H1 (cell line): ENCODE results near the gene ME3. TPM values are rescaled to one million over a fixed set of nuclear protein-coding genes. Genes with fewer than 3 reads are reported as not detected.

Source experiments
- CTCF ChIA-PET: fragments of 300-600 bp; sonication (Branson Sonifier 250); formaldehyde crosslinking; loops from one replicate; lab custom pipeline; 2021; ENCODE audit not compliant: partially characterized antibody; lab: Charles Lee
- POLR2A ChIA-PET: fragments of 300-600 bp; sonication (Branson Sonifier 250); formaldehyde crosslinking; loops from one replicate; lab custom pipeline; 2021; ENCODE audit warnings: inconsistent platforms; ENCODE audit not compliant: partially characterized antibody; lab: Charles Lee
- DNase-seq, 2 experiments: peaks; one replicate each; pipeline versions ENCODE4 v3.0.0 to v3.0.0-alpha.2; 2010 to 2022; ENCODE audit warnings: low spot score in 2 of 2, low read depth in 1 of 2, mixed read lengths in 1 of 2
- FAIRE-seq: peaks from 2 replicates; lab custom pipeline; 2011; peaks lifted over from hg19 to GRCh38; lab: Jason Lieb, UNC
- H2AFZ ChIP-seq: 2 replicates; pipeline ENCODE4 v1.8.1; 2012; ENCODE audit warnings: low read length, inconsistent platforms
- H2AK5ac ChIP-seq: 2 replicates; pipeline ENCODE4 v1.6.1; 2013; ENCODE audit warnings: low read depth, low read length
- H2BK120ac ChIP-seq: replicated peaks from 2 replicates; pipeline ENCODE3; 2013; ENCODE audit warnings: low read depth, low read length, inconsistent platforms
- H2BK12ac ChIP-seq: 2 replicates; pipeline ENCODE4 v1.6.1; 2013; ENCODE audit warnings: low read depth, low read length
- H2BK15ac ChIP-seq: 2 replicates; pipeline ENCODE4 v1.6.1; 2013; ENCODE audit warnings: low read length
- H2BK20ac ChIP-seq: 2 replicates; pipeline ENCODE4 v1.6.1; 2013; ENCODE audit warnings: low read length
- H2BK5ac ChIP-seq: 2 replicates; pipeline ENCODE4 v1.6.1; 2013; ENCODE audit warnings: low read depth, low read length
- H3K14ac ChIP-seq: 2 replicates; pipeline ENCODE4 v1.6.1; 2013; ENCODE audit warnings: inconsistent platforms; ENCODE audit not compliant: insufficient read length
- H3K18ac ChIP-seq: 2 replicates; pipeline ENCODE4 v1.6.1; 2013; ENCODE audit warnings: low read length; ENCODE audit errors: extremely low read depth
- H3K23ac ChIP-seq: 2 replicates; pipeline ENCODE4 v1.6.1; 2013; ENCODE audit warnings: inconsistent platforms; ENCODE audit not compliant: insufficient read length
- H3K23me2 ChIP-seq: 2 replicates; pipeline ENCODE4 v1.6.1; 2013; ENCODE audit warnings: low read depth, low read length
- H3K27ac ChIP-seq: 2 replicates; pipeline ENCODE4 v1.6.1; 2011; ENCODE audit warnings: low read depth, low read length, inconsistent platforms
- H3K27me3 ChIP-seq, 4 experiments: replicated peaks in 1 of 4; 1 replicate in 1 of 4; 2 replicates in 3 of 4; pipeline versions ENCODE4 v1.6.1 to v1.8.1; 2011 to 2013; ENCODE audit warnings: low read length in 3 of 4, mild to moderate bottlenecking in 3 of 4, inconsistent platforms in 2 of 4, mixed read lengths in 2 of 4, moderate library complexity in 1 of 4; ENCODE audit not compliant: control insufficient read depth in 3 of 4, insufficient read depth in 3 of 4; ENCODE audit errors: extremely low read depth in 1 of 4
- H3K36me3 ChIP-seq, 4 experiments: 2 replicates each; pipeline versions ENCODE4 v1.6.1 to v1.8.1; 2011 to 2013; ENCODE audit warnings: mild to moderate bottlenecking in 4 of 4, low read length in 3 of 4, moderate library complexity in 2 of 4, control low read depth in 1 of 4, inconsistent platforms in 1 of 4; ENCODE audit not compliant: insufficient read depth in 4 of 4, control insufficient read depth in 2 of 4
- H3K4ac ChIP-seq: replicated peaks from 2 replicates; pipeline ENCODE3; 2013; ENCODE audit warnings: low read length, low read depth, mixed read lengths, inconsistent platforms; ENCODE audit not compliant: insufficient read length
- H3K4me1 ChIP-seq, 4 experiments: replicated peaks in 1 of 4; 1 replicate in 1 of 4; 2 replicates in 3 of 4; pipeline versions ENCODE4 v1.6.1 to v1.8.1; 2011 to 2013; ENCODE audit warnings: low read length in 3 of 4, inconsistent platforms in 2 of 4, mixed read lengths in 1 of 4; ENCODE audit not compliant: insufficient read depth in 4 of 4, control insufficient read depth in 3 of 4
- H3K4me2 ChIP-seq, 2 experiments: 2 replicates each; pipeline versions ENCODE4 v1.6.1 to v1.8.1; 2011 to 2013; ENCODE audit warnings: low read depth in 2 of 2, low read length in 2 of 2, control low read depth in 1 of 2, inconsistent platforms in 1 of 2, mild to moderate bottlenecking in 1 of 2; ENCODE audit not compliant: insufficient read depth in 1 of 2
- H3K4me3 ChIP-seq, 4 experiments: fragments of 200-600, 300-600 bp in 1 of 4; sonication (generic), shearing (Covaris generic), sonication (Bioruptor Twin) in 1 of 4; 2 replicates each; pipeline versions ENCODE4 v1.5.1 to v1.8.1; 2011 to 2016; ENCODE audit warnings: low read length in 4 of 4, low read depth in 3 of 4, control low read depth in 2 of 4, inconsistent platforms in 2 of 4, mild to moderate bottlenecking in 2 of 4, mixed read lengths in 1 of 4, moderate library complexity in 1 of 4; ENCODE audit not compliant: insufficient read depth in 2 of 4; ENCODE audit errors: extremely low read depth in 1 of 4
- H3K56ac ChIP-seq: replicated peaks from 2 replicates; pipeline ENCODE3; 2013; ENCODE audit warnings: low read depth, mild to moderate bottlenecking, mixed read lengths, low read length, inconsistent platforms; ENCODE audit not compliant: insufficient read length
- H3K79me1 ChIP-seq: 2 replicates; pipeline ENCODE4 v1.6.1; 2013; ENCODE audit warnings: low read depth, low read length, control low read depth
- H3K79me2 ChIP-seq, 2 experiments: 2 replicates each; pipeline versions ENCODE4 v1.6.1 to v1.8.1; 2012 to 2013; ENCODE audit warnings: low read length in 2 of 2, mild to moderate bottlenecking in 2 of 2, inconsistent platforms in 1 of 2; ENCODE audit not compliant: insufficient read depth in 2 of 2, control insufficient read depth in 1 of 2
- H3K9ac ChIP-seq, 4 experiments: replicated peaks in 1 of 4; 1 replicate in 1 of 4; 2 replicates in 3 of 4; pipeline versions ENCODE4 v1.6.1 to v1.8.1; 2011 to 2013; ENCODE audit warnings: low read depth in 3 of 4, low read length in 3 of 4, control low read depth in 2 of 4, mild to moderate bottlenecking in 2 of 4, moderate library complexity in 2 of 4, inconsistent platforms in 1 of 4; ENCODE audit errors: extremely low read depth in 1 of 4
- H3K9me3 ChIP-seq, 2 experiments: 2 replicates each; pipeline versions ENCODE4 v1.6.1 to v1.8.1; 2012 to 2013; ENCODE audit warnings: mild to moderate bottlenecking in 2 of 2, moderate library complexity in 2 of 2, control low read depth in 1 of 2, inconsistent platforms in 1 of 2, low read depth in 1 of 2, low read length in 1 of 2, mixed read lengths in 1 of 2; ENCODE audit not compliant: insufficient read depth in 2 of 2
- H4K20me1 ChIP-seq, 2 experiments: replicated peaks in 1 of 2; 2 replicates each; pipeline versions ENCODE3 to v1.8.1; 2011 to 2013; ENCODE audit warnings: inconsistent platforms in 2 of 2, low read length in 2 of 2, mild to moderate bottlenecking in 1 of 2; ENCODE audit not compliant: insufficient read depth in 2 of 2, control insufficient read depth in 1 of 2
- H4K5ac ChIP-seq: 2 replicates; pipeline ENCODE4 v1.6.1; 2013; ENCODE audit warnings: low read length, low read depth, mixed read lengths, inconsistent platforms; ENCODE audit not compliant: insufficient read length
- H4K8ac ChIP-seq: 2 replicates; pipeline ENCODE4 v1.8.0; 2013; ENCODE audit warnings: mild to moderate bottlenecking, moderate library complexity, low read length, inconsistent platforms; ENCODE audit not compliant: insufficient read depth; ENCODE audit errors: extremely low read depth
- H4K91ac ChIP-seq: replicated peaks from 2 replicates; pipeline ENCODE3; 2013; ENCODE audit warnings: low read length, mixed read lengths, inconsistent platforms; ENCODE audit not compliant: insufficient read length
- CBX5 ChIP-seq: fragments of 300-800, 300-1000 bp; sonication (generic); IDR thresholded peaks from 2 replicates; pipeline ENCODE4 v1.7.1; 2016; ENCODE audit warnings: antibody characterized with exemption, low read length, low read depth
- JUND ChIP-seq: IDR thresholded peaks from 2 replicates; pipeline ENCODE4 v1.6.1; 2011; ENCODE audit warnings: mild to moderate bottlenecking, improper control_type of control experiment, low read length
- WGBS, 2 experiments: shearing (Covaris generic) in 1 of 2; methylation state at CpG; one replicate each; pipeline versions ENCODE4 v1.1.6 to v1.1.7; 2013 to 2015; ENCODE audit warnings: low lambda C conversion rate in 2 of 2, mixed read lengths in 2 of 2, inconsistent platforms in 1 of 2, low coverage in 1 of 2, missing lambda C conversion rate in 1 of 2; ENCODE audit not compliant: insufficient replicate concordance in 2 of 2, insufficient coverage in 1 of 2, insufficient read length in 1 of 2; ENCODE audit errors: extremely low coverage in 1 of 2, missing lambda C conversion rate in 1 of 2; 5-methylcytosine and 5-hydroxymethylcytosine counted together
- polyA plus RNA-seq, 7 experiments: library from polyadenylated mRNA; depleted of rRNA in 3 of 7; stranded (reverse) in 5 of 7; unstranded in 2 of 7; fragments of >200 nt in 5 of 7; fragments of 200-250 nt in 2 of 7; gene quantifications; 1 replicate in 5 of 7; 2 replicates in 1 of 7; 4 replicates in 1 of 7; pipeline versions ENCODE4 v1.2.1 to v1.2.3, GENCODE V29; 2011 to 2013; ENCODE audit warnings: missing spikeins in 2 of 7, mixed read lengths in 2 of 7
- total RNA-seq: library from RNA; stranded (reverse); fragmentation: NEBNext Ultra II Directional; extraction: Animal tissue kit (Norgen Biotek cat#: 25700); gene quantifications from 2 replicates; pipeline ENCODE4 v1.2.1, GENCODE V29; 2021

The ME3 gene
- total and polyA plus RNA-seq, 2 of the 8 experiments (the other 6 are each of a cell fraction or from before 2014, with no cell fraction given), result 1.5 to 2.8 TPM

DNA sequence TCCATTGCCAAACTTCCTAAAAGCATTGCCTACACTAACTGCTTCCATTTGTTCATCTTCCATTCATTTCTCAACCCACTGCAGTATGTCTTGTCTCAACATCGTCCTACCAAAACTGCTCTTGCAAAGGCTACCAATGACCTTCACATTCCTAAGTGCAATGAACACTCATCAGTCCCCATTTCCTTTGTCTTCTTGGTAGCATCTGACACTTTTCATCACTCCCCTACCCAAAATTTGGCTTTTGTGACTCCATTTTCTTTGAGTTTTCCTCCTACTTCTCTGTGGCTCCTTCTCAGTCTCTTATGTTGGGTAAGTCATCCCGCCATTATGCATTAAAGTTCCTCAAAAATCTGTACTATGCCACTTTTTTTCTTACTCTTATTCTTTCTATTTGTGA, 162.3 kb downstream of the ME3 start:
- no peak overlapping the region for H4K8ac ChIP-seq
- no peaks in the 10 kb centered on the region for H3K79me1 ChIP-seq
- H3K79me2 ChIP-seq, result no peaks in the 10 kb centered on the region
- no peaks in the 10 kb centered on the region for H4K20me1 ChIP-seq
- ChIA-PET CTCF (no interaction called here), POLR2A (no interaction called here)
- no peak overlapping the region for H2AK5ac ChIP-seq
- WGBS, 2 experiments, result 98% methylated on average over 2 of the region's 2 CpGs; no CpG with 5 or more reads in 1 of the 2 experiments
- H3K4ac ChIP-seq, result no peak overlapping the region
- no peak overlapping the region for H4K5ac ChIP-seq
- no peak overlapping the region for H2BK5ac ChIP-seq
- H3K4me1 ChIP-seq, result peaks cover 0 to 4% (median 0%) of the 10 kb centered on the region in 4 experiments; a peak in 1 of 7 replicates
- FAIRE-seq, result no peak
- H3K14ac ChIP-seq, result no peak overlapping the region
- H2BK12ac ChIP-seq, result no peak overlapping the region
- H3K27me3 ChIP-seq, result no peaks in the 10 kb centered on the region
- no peak overlapping the region for H3K27ac ChIP-seq
- no peak overlapping the region for H3K9ac ChIP-seq
- no peaks in the 10 kb centered on the region; the same call in 1 of the 2 replicates for H3K23me2 ChIP-seq
- H3K9me3 ChIP-seq, result peaks cover 11% of the 10 kb centered on the region in 2 experiments
- no peak overlapping the region for H3K18ac ChIP-seq
- H4K91ac ChIP-seq, result no peak overlapping the region
- no peak overlapping the region for H2BK20ac ChIP-seq
- no peak for DNase-seq
- no peak overlapping the region for H3K4me3 ChIP-seq
- H3K4me2 ChIP-seq, result no peak overlapping the region
- no peak overlapping the region for H2BK120ac ChIP-seq
- H2BK15ac ChIP-seq, result no peak overlapping the region
- H3K56ac ChIP-seq, result no peak overlapping the region
- H2AFZ ChIP-seq, result no peak overlapping the region
- H3K36me3 ChIP-seq, result no peaks in the 10 kb centered on the region
- no peak overlapping the region for H3K23ac ChIP-seq
- TF ChIP-seq CBX5, result no peak
- TF ChIP-seq JUND, result no peak
